DMS 273 (cell line): ENCODE data around the gene CSNK1G2.
A peak's percentile ranks its signal among the peaks of the same experiment; 100 is the strongest.

Source experiments
- DNase-seq: peaks from one replicate; lab custom pipeline; 2025; ENCODE audit not compliant: unreplicated experiment; lab: John Stamatoyannopoulos, UW

CSNK1G2 gene

GRCh38 chr19:1941146-1942077, at the start of gene CSNK1G2:
Gene CSNK1G2, plus strand, starts transcription at chr19:1941172. Its CDS starts 28,601 bp downstream, at chr19:1969773.
- DNase-seq = no peak

GRCh38 chr19:1893791-1894190, 47.2 kb upstream of the CSNK1G2 start:
- DNase-seq = no peak

- DNase-seq = no peak
These were observed 44.5 kb upstream of the CSNK1G2 start for GRCh38 chr19:1896508-1896907.

- DNase-seq = no peak
These were observed 39.0 kb upstream of the CSNK1G2 start for GRCh38 chr19:1901940-1902404.

GRCh38 chr19:1902923-1903322, 38.0 kb upstream of the CSNK1G2 start:
- no peak for DNase-seq

- DNase-seq = no peak
These were observed 36.2 kb upstream of the CSNK1G2 start for GRCh38 chr19:1904860-1905109.

- DNase-seq = peak; percentile 99
These were observed 35.7 kb upstream of the CSNK1G2 start, which contains the start of the genes ADAT3 and SCAMP4 for GRCh38 chr19:1905110-1905862. Gene ADAT3, plus strand, starts transcription at chr19:1905399. Its CDS starts 6,649 bp downstream, at chr19:1912048. Gene SCAMP4, plus strand, starts transcription at chr19:1905399. Its CDS starts 9,621 bp downstream, at chr19:1915020.

- no peak for DNase-seq
These were observed 35.1 kb upstream of the CSNK1G2 start for GRCh38 chr19:1905863-1906375.

- DNase-seq = no peak
These were observed 33.9 kb upstream of the CSNK1G2 start for GRCh38 chr19:1906985-1907562.

- DNase-seq = no peak
These were observed 33.2 kb upstream of the CSNK1G2 start for GRCh38 chr19:1907563-1908363.

GRCh38 chr19:1908364-1908678, 32.7 kb upstream of the CSNK1G2 start:
- no peak for DNase-seq

- no peak for DNase-seq
These were observed 31.3 kb upstream of the CSNK1G2 start for GRCh38 chr19:1909761-1910080.

- DNase-seq = no peak
These were observed 30.8 kb upstream of the CSNK1G2 start for GRCh38 chr19:1910177-1910576.

- no peak for DNase-seq
These were observed 29.9 kb upstream of the CSNK1G2 start for GRCh38 chr19:1911098-1911497.

GRCh38 chr19:1911995-1912394, 29.0 kb upstream of the CSNK1G2 start:
- DNase-seq = no peak

- DNase-seq = no peak
These were observed 28.0 kb upstream of the CSNK1G2 start for GRCh38 chr19:1912760-1913505.

GRCh38 chr19:1913781-1914577, 27.0 kb upstream of the CSNK1G2 start:
- no peak for DNase-seq

- DNase-seq = no peak
These were observed 26.1 kb upstream of the CSNK1G2 start for GRCh38 chr19:1914826-1915341.

- no peak for DNase-seq
These were observed 23.8 kb upstream of the CSNK1G2 start for GRCh38 chr19:1917146-1917545.
